ENCODE results near the gene FAM120AOS. TPM values are rescaled to one million over a fixed set of nuclear protein-coding genes. Genes with fewer than 3 reads are reported as not detected.

FAM120AOS gene
- total RNA-seq, 1 experiment from 2014 or later: 31.2 TPM

Other genes with a start within 250 kb of the FAM120AOS start
- 122 TPM for gene FAM120A, start 1.9 kb downstream of the FAM120AOS start, total RNA-seq (2021; ENCODE audit: unreplicated experiment)
- gene PHF2, start 123.0 kb upstream of the FAM120AOS start, total RNA-seq (2021; ENCODE audit: unreplicated experiment): 20.6 TPM

Data from HCT116 (cell line).